Neuronal stem cell (in vitro differentiated cells): Measurements from ENCODE around the gene SETX.
"Not testable (repeated sequence)": the region's sequence is repeated elsewhere in the genome, so short reads cannot be mapped to it uniquely, and the experiment has no call there.

Experiments
- DNase-seq: peaks from one replicate; pipeline ENCODE4 v3.0.0-alpha.2; 2013; ENCODE audit warnings: low spot score
- H2AFZ ChIP-seq: one replicate; pipeline ENCODE4 v1.6.1; 2013; ENCODE audit warnings: mild to moderate bottlenecking, low read length, inconsistent platforms
- H2AK5ac ChIP-seq: 2 replicates; pipeline ENCODE4 v1.6.1; 2013; ENCODE audit warnings: low read depth, mild to moderate bottlenecking, inconsistent platforms, low read length, moderate library complexity, mixed read lengths
- H2BK120ac ChIP-seq: 2 replicates; pipeline ENCODE4 v1.6.1; 2013; ENCODE audit warnings: low read depth, mild to moderate bottlenecking, inconsistent platforms, low read length, moderate library complexity, mixed read lengths
- H2BK12ac ChIP-seq: one replicate; pipeline ENCODE4 v1.6.1; 2013; ENCODE audit warnings: low read length, inconsistent platforms
- H2BK15ac ChIP-seq: 2 replicates; pipeline ENCODE4 v1.6.1; 2013; ENCODE audit warnings: mild to moderate bottlenecking, low read length, inconsistent platforms, mixed read lengths
- H2BK5ac ChIP-seq: one replicate; pipeline ENCODE4 v1.6.1; 2013; ENCODE audit warnings: inconsistent platforms, mild to moderate bottlenecking, low read length, moderate library complexity
- H3K14ac ChIP-seq: one replicate; pipeline ENCODE4 v1.6.1; 2013; ENCODE audit warnings: low read length, inconsistent platforms
- H3K18ac ChIP-seq: 2 replicates; pipeline ENCODE4 v1.6.1; 2013; ENCODE audit warnings: low read length, inconsistent platforms
- H3K23ac ChIP-seq: 2 replicates; pipeline ENCODE4 v1.6.1; 2013; ENCODE audit warnings: low read depth, mild to moderate bottlenecking, mixed read lengths, low read length, inconsistent platforms; ENCODE audit not compliant: poor library complexity
- H3K27ac ChIP-seq: replicated peaks from 3 replicates; pipeline ENCODE4 v1.5.1; 2013; ENCODE audit warnings: low read length, inconsistent platforms
- H3K27me3 ChIP-seq, 3 experiments: 2 replicates each; pipeline ENCODE4 v1.6.1; 2013; ENCODE audit warnings: low read length in 3 of 3, mild to moderate bottlenecking in 2 of 3, inconsistent platforms in 1 of 3, low read depth in 1 of 3, mixed read lengths in 1 of 3, moderate library complexity in 1 of 3; ENCODE audit not compliant: control insufficient read depth in 3 of 3, insufficient read depth in 3 of 3
- H3K36me3 ChIP-seq, 2 donors: replicated peaks in 1 of 2; 2 replicates each; pipeline ENCODE4 v1.6.1; 2013; ENCODE audit warnings: low read length in 2 of 2; ENCODE audit not compliant: control insufficient read depth in 2 of 2, insufficient read depth in 2 of 2
- H3K4ac ChIP-seq: 2 replicates; pipeline ENCODE4 v1.6.1; 2013; ENCODE audit warnings: inconsistent platforms, mild to moderate bottlenecking, low read length, moderate library complexity
- H3K4me1 ChIP-seq, 2 donors: 1 replicate in 1 of 2; 2 replicates in 1 of 2; pipeline ENCODE4 v1.6.1; 2013; ENCODE audit warnings: low read length in 2 of 2, low read depth in 1 of 2; ENCODE audit not compliant: control insufficient read depth in 2 of 2, insufficient read depth in 1 of 2
- H3K4me2 ChIP-seq: one replicate; pipeline ENCODE4 v1.6.1; 2013; ENCODE audit warnings: mild to moderate bottlenecking, low read length, inconsistent platforms; ENCODE audit not compliant: insufficient read depth, poor library complexity, severe bottlenecking
- H3K4me3 ChIP-seq, 2 donors: 2 replicates each; pipeline ENCODE4 v1.5.1; 2013; ENCODE audit warnings: low read length in 2 of 2, mild to moderate bottlenecking in 2 of 2, inconsistent platforms in 1 of 2, moderate library complexity in 1 of 2
- H3K79me1 ChIP-seq: one replicate; pipeline ENCODE4 v1.6.1; 2013; ENCODE audit warnings: low read depth, mild to moderate bottlenecking, inconsistent platforms, low read length, moderate library complexity
- H3K9ac ChIP-seq: one replicate; pipeline ENCODE4 v1.6.1; 2013; ENCODE audit warnings: mild to moderate bottlenecking, low read depth, low read length, inconsistent platforms; ENCODE audit not compliant: poor library complexity
- H3K9me3 ChIP-seq, 2 donors: replicated peaks in 1 of 2; 2 replicates each; pipeline versions ENCODE3 to v1.6.1; 2013; ENCODE audit warnings: low read length in 2 of 2, mild to moderate bottlenecking in 2 of 2, inconsistent platforms in 1 of 2, low read depth in 1 of 2, mixed read lengths in 1 of 2, moderate library complexity in 1 of 2; ENCODE audit not compliant: control insufficient read depth in 2 of 2, insufficient read depth in 1 of 2
- H4K8ac ChIP-seq: one replicate; pipeline ENCODE4 v1.6.1; 2013; ENCODE audit warnings: low read depth, mild to moderate bottlenecking, inconsistent platforms, low read length, moderate library complexity
- H4K91ac ChIP-seq: one replicate; pipeline ENCODE4 v1.6.1; 2013; ENCODE audit warnings: low read length, low read depth, mild to moderate bottlenecking, inconsistent platforms; ENCODE audit not compliant: poor library complexity
- WGBS, 2 donors: extraction: QIAGEN DNeasy Blood & Tissue Kit; methylation state at CpG; one replicate each; pipeline ENCODE4 v1.1.7; 2013; ENCODE audit warnings: missing lambda C conversion rate in 2 of 2, mixed read lengths in 1 of 2; ENCODE audit not compliant: insufficient read length in 2 of 2, insufficient replicate concordance in 1 of 2; ENCODE audit errors: extremely low coverage in 2 of 2; 5-methylcytosine and 5-hydroxymethylcytosine counted together

SETX gene

GRCh38 chr9:132283863-132284262 lies 70.9 kb downstream of the SETX start:
- Histone ChIP-seq H2AK5ac (no peak overlapping the region), H2BK15ac (no peak overlapping the region), H3K4me2 (no peak overlapping the region), H3K4ac (no peak overlapping the region), H3K4me1 (no peaks in the 10 kb centered on the region), H2AFZ (no peak overlapping the region), H2BK12ac (no peak overlapping the region), H3K79me1 (no peaks in the 10 kb centered on the region), H3K27ac (no peak overlapping the region), H4K91ac (no peak overlapping the region), H3K4me3 (no peak overlapping the region), H4K8ac (no peak overlapping the region), H3K9me3 (no peaks in the 10 kb centered on the region), H3K18ac (no peak overlapping the region), H3K27me3 (no peaks in the 10 kb centered on the region), H3K36me3 (peaks cover 28 to 98% of the 10 kb centered on the region in 2 donors), H3K9ac (no peak overlapping the region), H2BK120ac (no peak overlapping the region), H3K23ac (no peak overlapping the region), H2BK5ac (no peak overlapping the region), H3K14ac (no peak overlapping the region)
- no CpG with 5 or more reads among the region's 7 CpGs for WGBS, 2 donors
- no peak for DNase-seq

GRCh38 chr9:132283165-132283564 lies 71.6 kb downstream of the SETX start:
- Histone ChIP-seq H3K27ac (no peak overlapping the region), H3K4me1 (no peaks in the 10 kb centered on the region), H2BK12ac (no peak overlapping the region), H4K8ac (no peak overlapping the region), H2AFZ (no peak overlapping the region), H3K9ac (no peak overlapping the region), H2BK120ac (no peak overlapping the region), H3K18ac (no peak overlapping the region), H3K4ac (no peak overlapping the region), H3K14ac (no peak overlapping the region), H3K36me3 (peaks cover 28 to 98% of the 10 kb centered on the region in 2 donors), H3K27me3 (no peaks in the 10 kb centered on the region), H4K91ac (no peak overlapping the region), H2AK5ac (no peak overlapping the region), H3K9me3 (no peaks in the 10 kb centered on the region), H3K4me2 (no peak overlapping the region), H2BK5ac (no peak overlapping the region), H3K4me3 (no peak overlapping the region), H2BK15ac (no peak overlapping the region), H3K79me1 (no peaks in the 10 kb centered on the region), H3K23ac (no peak overlapping the region)
- no peak for DNase-seq
- whole genome bisulfite sequencing, 2 donors, result no CpG with 5 or more reads among the region's 4 CpGs

GRCh38 chr9:132274861-132275260 lies 79.9 kb downstream of the SETX start:
- H3K36me3 ChIP-seq, result peaks cover 21 to 97% of the 10 kb centered on the region in 2 donors
- no peak overlapping the region for H2BK12ac ChIP-seq
- H3K27me3 ChIP-seq, result no peaks in the 10 kb centered on the region
- H3K79me1 ChIP-seq, result no peaks in the 10 kb centered on the region
- H3K4me3 ChIP-seq, result no peak overlapping the region
- no peak overlapping the region for H3K23ac ChIP-seq
- no peak overlapping the region for H3K27ac ChIP-seq
- H3K18ac ChIP-seq, result no peak overlapping the region
- H4K91ac ChIP-seq, result no peak overlapping the region
- H2BK120ac ChIP-seq, result no peak overlapping the region
- no peaks in the 10 kb centered on the region for H3K9me3 ChIP-seq
- H2BK5ac ChIP-seq, result no peak overlapping the region
- no peak overlapping the region for H2AFZ ChIP-seq
- no peak overlapping the region for H2BK15ac ChIP-seq
- no peak overlapping the region for H2AK5ac ChIP-seq
- no peaks in the 10 kb centered on the region for H3K4me1 ChIP-seq
- no peak for DNase-seq
- H3K4me2 ChIP-seq, result no peak overlapping the region
- no peak overlapping the region for H4K8ac ChIP-seq
- no peak overlapping the region for H3K14ac ChIP-seq
- WGBS, 2 donors, result no CpG with 5 or more reads among the region's 2 CpGs
- no peak overlapping the region for H3K9ac ChIP-seq
- no peak overlapping the region for H3K4ac ChIP-seq

DNA sequence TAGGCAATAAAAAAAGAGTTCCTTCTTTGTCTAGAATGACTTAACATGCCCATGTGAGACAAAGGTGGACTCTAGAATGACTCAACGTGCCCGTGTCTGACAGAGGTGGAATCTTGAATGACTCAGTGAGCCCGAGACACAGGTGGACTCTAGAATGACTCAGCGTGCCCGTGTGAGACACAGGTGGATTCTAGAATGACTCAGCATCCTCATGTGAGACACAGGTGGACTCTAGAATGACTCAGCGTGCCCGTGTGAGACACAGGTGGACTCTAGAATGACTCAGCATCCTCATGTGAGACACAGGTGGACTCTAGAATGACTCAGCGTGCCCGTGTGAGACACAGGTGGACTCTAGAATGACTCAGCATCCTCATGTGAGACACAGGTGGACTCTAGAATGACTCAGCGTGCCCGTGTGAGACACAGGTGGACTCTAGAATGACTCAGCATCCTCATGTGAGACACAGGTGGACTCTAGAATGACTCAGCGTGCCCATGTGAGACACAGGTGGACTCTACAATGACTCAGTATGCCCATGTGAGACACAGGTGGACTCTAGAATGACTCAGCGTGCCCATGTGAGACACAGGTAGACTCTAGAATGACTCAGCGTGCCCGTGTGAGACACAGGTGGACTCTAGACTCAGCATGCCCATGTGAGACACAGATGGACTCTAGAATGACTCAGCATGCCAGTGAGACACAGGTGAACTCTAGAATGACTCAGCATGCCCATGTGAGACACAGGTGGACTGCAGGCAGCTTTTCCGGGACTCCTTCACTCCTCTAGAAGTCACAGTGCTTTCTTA lies 84.9 kb downstream of the SETX start:
- H2BK15ac ChIP-seq, H3K4me3 ChIP-seq, DNase-seq, H2BK12ac ChIP-seq, H2AFZ ChIP-seq, H3K4ac ChIP-seq, H3K14ac ChIP-seq, H2BK120ac ChIP-seq, H3K23ac ChIP-seq, H4K91ac ChIP-seq, H3K18ac ChIP-seq, H3K27ac ChIP-seq, H3K9me3 ChIP-seq, H3K9ac ChIP-seq, H2BK5ac ChIP-seq, H2AK5ac ChIP-seq, H4K8ac ChIP-seq, H3K27me3 ChIP-seq, H3K4me1 ChIP-seq, H3K4me2 ChIP-seq, H3K79me1 ChIP-seq: not testable (repeated sequence)
- H3K36me3 ChIP-seq, result peaks cover 14 to 94% of the 10 kb centered on the region in 2 donors
- no CpG with 5 or more reads among the region's 16 CpGs for WGBS, 2 donors
